HepG2 (cell line): ENCODE measurements around the gene MTA2. TPM values are rescaled to one million over a fixed set of nuclear protein-coding genes. Genes with fewer than 3 reads are reported as not detected.

Source experiments
- DR1 ChIP-seq: sonication (generic); formaldehyde crosslinking; IDR thresholded peaks from 2 replicates; pipeline ENCODE4 v1.8.0; 2021; ENCODE audit warnings: mild to moderate bottlenecking, missing genetic modification reagents, inconsistent platforms
- FOXP1 ChIP-seq, 2 experiments: fragments of 450-650 bp in 1 of 2; IDR thresholded peaks; 2 replicates each; pipeline ENCODE4 v1.6.1; 2017 to 2018; ENCODE audit warnings: antibody characterized with exemption in 1 of 2
- GPN1 ChIP-seq: sonication (generic); formaldehyde crosslinking; IDR thresholded peaks from 2 replicates; pipeline ENCODE4 v1.5.1; 2020; ENCODE audit warnings: missing genetic modification reagents, borderline replicate concordance
- GTF2F1 ChIP-seq: fragments of 150-350 bp; IDR thresholded peaks from 2 replicates; pipeline ENCODE4 v1.6.1; 2014; ENCODE audit warnings: low read length
- GTF3A ChIP-seq: sonication (generic); formaldehyde crosslinking; conservative IDR thresholded peaks from 2 replicates; pipeline ENCODE4 v1.4.0; 2020; ENCODE audit warnings: mild to moderate bottlenecking, missing genetic modification reagents
- HOXA3 ChIP-seq: sonication (generic); formaldehyde crosslinking; IDR thresholded peaks from 2 replicates; pipeline ENCODE4 v1.5.0; 2020; ENCODE audit warnings: missing genetic modification reagents
- SMAD1 ChIP-seq: sonication (generic); formaldehyde crosslinking; IDR thresholded peaks from 2 replicates; pipeline ENCODE4 v1.4.0; 2020; ENCODE audit warnings: missing genetic modification reagents, low read depth, mild to moderate bottlenecking, borderline replicate concordance
- SMARCC2 ChIP-seq: fragments of 450-650 bp; IDR thresholded peaks from 2 replicates; pipeline ENCODE4 v1.6.1; 2017; ENCODE audit warnings: antibody characterized with exemption, mild to moderate bottlenecking
- SOX5 ChIP-seq: IDR thresholded peaks from 2 replicates; pipeline ENCODE4 v1.6.1; 2016; ENCODE audit warnings: borderline replicate concordance
- TGIF2 ChIP-seq: IDR thresholded peaks from 2 replicates; pipeline ENCODE4 v1.6.1; 2016; ENCODE audit warnings: control low read depth, missing compliant biosample characterization
- ZKSCAN1 ChIP-seq: fragments of 150-350 bp; IDR thresholded peaks from 2 replicates; pipeline ENCODE4 v1.6.1; 2014; ENCODE audit warnings: low read length
- ZNF331 ChIP-seq: sonication (generic); formaldehyde crosslinking; IDR thresholded peaks from 2 replicates; pipeline ENCODE4 v1.4.0; 2020; ENCODE audit warnings: missing genetic modification reagents
- ZNF703 ChIP-seq: sonication (generic); formaldehyde crosslinking; IDR thresholded peaks from 2 replicates; pipeline ENCODE4 v1.5.1; 2020; ENCODE audit warnings: missing genetic modification reagents, mild to moderate bottlenecking, moderate library complexity, borderline replicate concordance
- ZSCAN22 ChIP-seq: sonication (generic); formaldehyde crosslinking; IDR thresholded peaks from 2 replicates; pipeline ENCODE4 v1.4.0; 2020; ENCODE audit warnings: mild to moderate bottlenecking, missing genetic modification reagents
- polyA plus RNA-seq, 8 experiments: library from polyadenylated mRNA; depleted of rRNA in 3 of 8; stranded (reverse) in 7 of 8; unstranded in 1 of 8; fragments of >200 nt; fragmentation: Illumina TruSeq in 4 of 8; extraction: Trizol in 4 of 8; gene quantifications; 2 replicates each; pipeline versions ENCODE4 v1.2.1 to v1.2.3, GENCODE V29; 2011 to 2016; ENCODE audit warnings: low read depth in 4 of 8, missing spikeins in 1 of 8, mixed read lengths in 1 of 8; ENCODE audit not compliant: insufficient read depth in 1 of 8
- total RNA-seq, 5 experiments: library from RNA; depleted of rRNA; stranded (reverse); fragments of >200 nt; fragmentation: Illumina TruSeq; extraction: Trizol; gene quantifications; 2 replicates each; pipeline ENCODE4 v1.2.3, GENCODE V29; 2016; ENCODE audit warnings: low read depth in 1 of 5
- TF ChIP-seq, protein P1 (sequence below): sonication (generic); formaldehyde crosslinking; IDR thresholded peaks from 2 replicates; pipeline ENCODE4 v1.9.0; 2021; ENCODE audit warnings: missing genetic modification reagents, borderline replicate concordance
- TF ChIP-seq, protein P2 (sequence below): sonication (generic); formaldehyde crosslinking; conservative IDR thresholded peaks from 2 replicates; pipeline ENCODE4 v1.4.0; 2020; ENCODE audit warnings: mild to moderate bottlenecking, missing genetic modification reagents, moderate library complexity
- TF ChIP-seq, protein P3 (sequence below): fragments of 450-650 bp; IDR thresholded peaks from 2 replicates; pipeline ENCODE4 v1.6.1; 2016
- TF ChIP-seq, protein P4 (sequence below): sonication (generic); formaldehyde crosslinking; IDR thresholded peaks from 2 replicates; pipeline ENCODE4 v1.8.0; 2023; ENCODE audit warnings: mild to moderate bottlenecking, missing genetic modification reagents
- TF ChIP-seq, protein P5 (sequence below): sonication (generic); formaldehyde crosslinking; conservative IDR thresholded peaks from 2 replicates; pipeline ENCODE4 v1.8.0; 2022; ENCODE audit warnings: missing genetic modification reagents

MTA2 gene
- total and polyA plus RNA-seq, 2 of the 13 experiments (the other 11 are each of a cell fraction or from before 2014, with no cell fraction given): 14.0 to 70.0 TPM

DNA sequence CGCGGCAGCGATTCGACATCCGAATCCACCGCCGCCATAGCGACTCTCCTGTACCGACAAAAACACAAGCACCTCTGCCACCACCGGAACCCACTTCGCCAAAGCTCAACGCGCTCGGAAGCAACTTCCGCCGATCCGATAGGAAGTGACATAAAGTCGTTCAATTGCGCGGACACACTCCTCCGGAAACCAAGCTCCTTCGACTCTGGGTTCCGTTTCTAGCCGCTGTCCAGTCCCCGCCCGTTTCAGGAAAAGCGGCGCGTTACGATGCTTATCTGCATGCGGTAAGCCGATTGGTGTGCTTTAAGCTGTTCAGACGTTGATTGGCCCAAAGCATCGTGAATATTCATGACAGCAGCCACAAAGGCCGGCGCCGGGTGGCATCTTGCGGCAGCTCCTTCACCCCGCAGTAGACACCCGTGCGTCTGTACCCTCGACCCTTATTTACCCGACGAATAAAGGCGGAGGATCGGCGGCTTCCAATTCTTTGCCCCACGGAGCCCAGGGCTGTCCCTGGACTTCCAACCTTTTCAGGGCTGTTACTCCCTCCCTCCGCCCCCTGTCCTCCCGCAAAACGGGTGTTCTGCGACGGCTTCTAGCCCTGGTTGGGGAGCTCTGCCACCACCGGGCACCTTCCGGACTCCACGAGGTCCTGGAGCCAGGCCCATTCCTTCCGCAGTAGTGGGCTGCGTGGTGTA is 10.1 kb downstream of the MTA2 start, which contains the start of gene TUT1 (continued):
- TF ChIP-seq GTF3A (CRISPR knock-in tag) (peak; percentile 81; the same call in 1 of the 2 replicates), ZKSCAN1 (0 out of 2 replicates have a peak, but pooled peaks have one; percentile 61), GPN1 (CRISPR knock-in tag) (no peak), FOXP1 (IDR thresholded peaks at IDR 0.05) (no peak), FOXP1 (CRISPR knock-in tag; IDR thresholded peaks at IDR 0.05) (no peak), SMARCC2 (no peak), ZNF331 (peak; percentile 90), ZNF703 (no peak), SMAD1 (CRISPR knock-in tag) (peak; percentile 54; the same call in 1 of the 2 replicates), GTF2F1 (0 out of 2 replicates have a peak, but pooled peaks have one; percentile 26), ZSCAN22 (CRISPR knock-in tag) (no peak), DR1 (CRISPR knock-in tag) (peak; percentile 98), SOX5 (CRISPR knock-in tag) (no peak; the same call in 1 of the 2 replicates), TGIF2 (peak; percentile 90), HOXA3 (peak; percentile 97)
- TF ChIP-seq, protein P1, sequence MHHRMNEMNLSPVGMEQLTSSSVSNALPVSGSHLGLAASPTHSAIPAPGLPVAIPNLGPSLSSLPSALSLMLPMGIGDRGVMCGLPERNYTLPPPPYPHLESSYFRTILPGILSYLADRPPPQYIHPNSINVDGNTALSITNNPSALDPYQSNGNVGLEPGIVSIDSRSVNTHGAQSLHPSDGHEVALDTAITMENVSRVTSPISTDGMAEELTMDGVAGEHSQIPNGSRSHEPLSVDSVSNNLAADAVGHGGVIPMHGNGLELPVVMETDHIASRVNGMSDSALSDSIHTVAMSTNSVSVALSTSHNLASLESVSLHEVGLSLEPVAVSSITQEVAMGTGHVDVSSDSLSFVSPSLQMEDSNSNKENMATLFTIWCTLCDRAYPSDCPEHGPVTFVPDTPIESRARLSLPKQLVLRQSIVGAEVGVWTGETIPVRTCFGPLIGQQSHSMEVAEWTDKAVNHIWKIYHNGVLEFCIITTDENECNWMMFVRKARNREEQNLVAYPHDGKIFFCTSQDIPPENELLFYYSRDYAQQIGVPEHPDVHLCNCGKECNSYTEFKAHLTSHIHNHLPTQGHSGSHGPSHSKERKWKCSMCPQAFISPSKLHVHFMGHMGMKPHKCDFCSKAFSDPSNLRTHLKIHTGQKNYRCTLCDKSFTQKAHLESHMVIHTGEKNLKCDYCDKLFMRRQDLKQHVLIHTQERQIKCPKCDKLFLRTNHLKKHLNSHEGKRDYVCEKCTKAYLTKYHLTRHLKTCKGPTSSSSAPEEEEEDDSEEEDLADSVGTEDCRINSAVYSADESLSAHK (CRISPR knock-in tag): no peak
- TF ChIP-seq, protein P2, sequence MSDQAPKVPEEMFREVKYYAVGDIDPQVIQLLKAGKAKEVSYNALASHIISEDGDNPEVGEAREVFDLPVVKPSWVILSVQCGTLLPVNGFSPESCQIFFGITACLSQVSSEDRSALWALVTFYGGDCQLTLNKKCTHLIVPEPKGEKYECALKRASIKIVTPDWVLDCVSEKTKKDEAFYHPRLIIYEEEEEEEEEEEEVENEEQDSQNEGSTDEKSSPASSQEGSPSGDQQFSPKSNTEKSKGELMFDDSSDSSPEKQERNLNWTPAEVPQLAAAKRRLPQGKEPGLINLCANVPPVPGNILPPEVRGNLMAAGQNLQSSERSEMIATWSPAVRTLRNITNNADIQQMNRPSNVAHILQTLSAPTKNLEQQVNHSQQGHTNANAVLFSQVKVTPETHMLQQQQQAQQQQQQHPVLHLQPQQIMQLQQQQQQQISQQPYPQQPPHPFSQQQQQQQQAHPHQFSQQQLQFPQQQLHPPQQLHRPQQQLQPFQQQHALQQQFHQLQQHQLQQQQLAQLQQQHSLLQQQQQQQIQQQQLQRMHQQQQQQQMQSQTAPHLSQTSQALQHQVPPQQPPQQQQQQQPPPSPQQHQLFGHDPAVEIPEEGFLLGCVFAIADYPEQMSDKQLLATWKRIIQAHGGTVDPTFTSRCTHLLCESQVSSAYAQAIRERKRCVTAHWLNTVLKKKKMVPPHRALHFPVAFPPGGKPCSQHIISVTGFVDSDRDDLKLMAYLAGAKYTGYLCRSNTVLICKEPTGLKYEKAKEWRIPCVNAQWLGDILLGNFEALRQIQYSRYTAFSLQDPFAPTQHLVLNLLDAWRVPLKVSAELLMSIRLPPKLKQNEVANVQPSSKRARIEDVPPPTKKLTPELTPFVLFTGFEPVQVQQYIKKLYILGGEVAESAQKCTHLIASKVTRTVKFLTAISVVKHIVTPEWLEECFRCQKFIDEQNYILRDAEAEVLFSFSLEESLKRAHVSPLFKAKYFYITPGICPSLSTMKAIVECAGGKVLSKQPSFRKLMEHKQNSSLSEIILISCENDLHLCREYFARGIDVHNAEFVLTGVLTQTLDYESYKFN (CRISPR knock-in tag): peak; percentile 64
- TF ChIP-seq, protein P3, sequence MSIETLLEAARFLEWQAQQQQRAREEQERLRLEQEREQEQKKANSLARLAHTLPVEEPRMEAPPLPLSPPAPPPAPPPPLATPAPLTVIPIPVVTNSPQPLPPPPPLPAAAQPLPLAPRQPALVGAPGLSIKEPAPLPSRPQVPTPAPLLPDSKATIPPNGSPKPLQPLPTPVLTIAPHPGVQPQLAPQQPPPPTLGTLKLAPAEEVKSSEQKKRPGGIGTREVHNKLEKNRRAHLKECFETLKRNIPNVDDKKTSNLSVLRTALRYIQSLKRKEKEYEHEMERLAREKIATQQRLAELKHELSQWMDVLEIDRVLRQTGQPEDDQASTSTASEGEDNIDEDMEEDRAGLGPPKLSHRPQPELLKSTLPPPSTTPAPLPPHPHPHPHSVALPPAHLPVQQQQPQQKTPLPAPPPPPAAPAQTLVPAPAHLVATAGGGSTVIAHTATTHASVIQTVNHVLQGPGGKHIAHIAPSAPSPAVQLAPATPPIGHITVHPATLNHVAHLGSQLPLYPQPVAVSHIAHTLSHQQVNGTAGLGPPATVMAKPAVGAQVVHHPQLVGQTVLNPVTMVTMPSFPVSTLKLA: peak; percentile 74
- TF ChIP-seq, protein P4, sequence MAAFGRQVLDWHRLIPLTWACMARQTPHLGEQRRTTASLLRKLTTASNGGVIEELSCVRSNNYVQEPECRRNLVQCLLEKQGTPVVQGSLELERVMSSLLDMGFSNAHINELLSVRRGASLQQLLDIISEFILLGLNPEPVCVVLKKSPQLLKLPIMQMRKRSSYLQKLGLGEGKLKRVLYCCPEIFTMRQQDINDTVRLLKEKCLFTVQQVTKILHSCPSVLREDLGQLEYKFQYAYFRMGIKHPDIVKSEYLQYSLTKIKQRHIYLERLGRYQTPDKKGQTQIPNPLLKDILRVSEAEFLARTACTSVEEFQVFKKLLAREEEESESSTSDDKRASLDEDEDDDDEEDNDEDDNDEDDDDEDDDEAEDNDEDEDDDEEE (CRISPR knock-in tag): peak; percentile 22; the same call in 1 of the 2 replicates
- TF ChIP-seq, protein P5, sequence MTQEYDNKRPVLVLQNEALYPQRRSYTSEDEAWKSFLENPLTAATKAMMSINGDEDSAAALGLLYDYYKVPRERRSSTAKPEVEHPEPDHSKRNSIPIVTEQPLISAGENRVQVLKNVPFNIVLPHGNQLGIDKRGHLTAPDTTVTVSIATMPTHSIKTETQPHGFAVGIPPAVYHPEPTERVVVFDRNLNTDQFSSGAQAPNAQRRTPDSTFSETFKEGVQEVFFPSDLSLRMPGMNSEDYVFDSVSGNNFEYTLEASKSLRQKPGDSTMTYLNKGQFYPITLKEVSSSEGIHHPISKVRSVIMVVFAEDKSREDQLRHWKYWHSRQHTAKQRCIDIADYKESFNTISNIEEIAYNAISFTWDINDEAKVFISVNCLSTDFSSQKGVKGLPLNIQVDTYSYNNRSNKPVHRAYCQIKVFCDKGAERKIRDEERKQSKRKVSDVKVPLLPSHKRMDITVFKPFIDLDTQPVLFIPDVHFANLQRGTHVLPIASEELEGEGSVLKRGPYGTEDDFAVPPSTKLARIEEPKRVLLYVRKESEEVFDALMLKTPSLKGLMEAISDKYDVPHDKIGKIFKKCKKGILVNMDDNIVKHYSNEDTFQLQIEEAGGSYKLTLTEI (CRISPR knock-in tag): no peak
